Stomach (tissue), 9 donors: ENCODE data around the gene ACCS. TPM values are rescaled to one million over a fixed set of nuclear protein-coding genes. Genes with fewer than 3 reads are reported as not detected.

ENCODE experiments used
- DNase-seq, 2 donors: peaks; one replicate each; pipeline versions ENCODE4 v3.0.0 to v3.0.0-alpha.2; 2013 to 2019
- H3K27ac ChIP-seq, 5 donors: fragments of 200-600 bp in 4 of 5; sonication (generic) in 4 of 5; one replicate each; pipeline ENCODE4 v1.5.1; 2013 to 2019; ENCODE audit warnings: mild to moderate bottlenecking in 1 of 5, moderate library complexity in 1 of 5
- H3K27me3 ChIP-seq, 3 donors: fragments of 200-600 bp; sonication (generic); one replicate each; pipeline ENCODE4 v1.5.1; 2017 to 2019; ENCODE audit warnings: mixed run types in 1 of 3
- H3K36me3 ChIP-seq, 4 donors: fragments of 200-600 bp; sonication (generic); 1 replicate in 3 of 4; 2 replicates in 1 of 4; pipeline ENCODE4 v1.5.1; 2016 to 2019
- H3K4me1 ChIP-seq, 4 donors: fragments of 200-600 bp; sonication (generic); one replicate each; pipeline ENCODE4 v1.5.1; 2016 to 2019
- H3K4me3 ChIP-seq, 4 donors: fragments of 200-600 bp; sonication (generic) in 3 of 4; one replicate each; pipeline ENCODE4 v1.5.1; 2016 to 2019; ENCODE audit warnings: mild to moderate bottlenecking in 1 of 4
- H3K9me3 ChIP-seq, 4 donors: fragments of 200-600 bp; sonication (generic); one replicate each; pipeline ENCODE4 v1.5.1; 2016 to 2019
- CTCF ChIP-seq, 7 experiments: fragments of 450-650 bp in 4 of 7; fragments of 200-600 bp in 3 of 7; sonication (generic) in 3 of 7; IDR thresholded peaks; one replicate each; pipeline ENCODE4 v1.5.1; 2016 to 2019; ENCODE audit warnings: antibody characterized with exemption in 7 of 7, control low read depth in 2 of 7, mild to moderate bottlenecking in 1 of 7
- EP300 ChIP-seq: sonication (generic); formaldehyde crosslinking; IDR thresholded peaks from one replicate; pipeline ENCODE4 v1.6.1; 2017; ENCODE audit warnings: antibody characterized with exemption
- POLR2A ChIP-seq, 4 donors: fragments of 450-650 bp; IDR thresholded peaks; one replicate each; pipeline ENCODE4 v1.6.1; 2016; ENCODE audit warnings: antibody characterized with exemption in 4 of 4, control low read depth in 2 of 4, mild to moderate bottlenecking in 1 of 4, moderate library complexity in 1 of 4
- POLR2AphosphoS5 ChIP-seq, 3 donors: sonication (generic); formaldehyde crosslinking; IDR thresholded peaks; one replicate each; pipeline ENCODE4 v1.6.1; 2016; ENCODE audit warnings: antibody characterized with exemption in 3 of 3
- WGBS, 5 donors: extraction: QIAGEN DNeasy Blood & Tissue Kit in 3 of 5; methylation state at CpG; one replicate each; pipeline versions ENCODE4 v1.1.5 to v1.1.7; 2013 to 2018; 5-methylcytosine and 5-hydroxymethylcytosine counted together
- intact Hi-C: fragments of 100-400 bp; cut with DNase I; formaldehyde crosslinking; loops from one replicate; pipeline ENCODE4 v1.15.1; 2023; ENCODE audit warnings: low total_unique reads
- polyA plus RNA-seq, 3 donors: library from polyadenylated mRNA; stranded (reverse); fragments of 200-250 nt; gene quantifications; one replicate each; pipeline ENCODE4 v1.2.3, GENCODE V29; 2013
- total RNA-seq, 5 donors: library from RNA; depleted of rRNA; stranded (reverse); fragments of >200 nt; gene quantifications; one replicate each; pipeline versions ENCODE4 v1.1.0 to v1.2.3, GENCODE V29; 2014 to 2016
- donor health status: healthy with polysubstance abuse.
- donor health status: Bipolar disorder and iron deficiency.
- donor health status: healthy.

Gene ACCS
- total and polyA plus RNA-seq, 8 donors: 14.7 to 71.1 (median 28.0) TPM

- Histone ChIP-seq H3K27me3 (no peaks in the 10 kb centered on the region), H3K4me3 (no peak overlapping the region), H3K9me3 (no peaks in the 10 kb centered on the region), H3K4me1 (peaks cover 0 to 5% (median 0%) of the 10 kb centered on the region in 4 donors), H3K36me3 (peaks cover 0 to 48% (median 44%) of the 10 kb centered on the region in 4 donors), H3K27ac (no peak overlapping the region)
- no peak for DNase-seq
- no peak for TF ChIP-seq EP300
- no peak for TF ChIP-seq POLR2AphosphoS5 (IDR thresholded peaks at IDR 0.05)
- no peak for TF ChIP-seq CTCF (IDR thresholded peaks at IDR 0.05)
- TF ChIP-seq POLR2A (IDR thresholded peaks at IDR 0.05): no peak
- intact Hi-C loops: no loop called here
- WGBS, 5 donors: 91 to 98% (median 96%) methylated on average over 1 of the region's 1 CpG
Observed at GRCh38 chr11:44085330-44085729, 19.3 kb downstream of the ACCS start.

GRCh38 chr11:44088377-44088776 is 22.3 kb downstream of the ACCS start:
- TF ChIP-seq EP300: no peak
- no peak for TF ChIP-seq CTCF (IDR thresholded peaks at IDR 0.05)
- TF ChIP-seq POLR2AphosphoS5 (IDR thresholded peaks at IDR 0.05): no peak
- no peak for TF ChIP-seq POLR2A (IDR thresholded peaks at IDR 0.05)
- Histone ChIP-seq H3K27ac (no peak overlapping the region), H3K36me3 (peaks cover 0 to 18% (median 16%) of the 10 kb centered on the region in 4 donors), H3K9me3 (no peaks in the 10 kb centered on the region), H3K4me3 (no peak overlapping the region), H3K27me3 (no peaks in the 10 kb centered on the region), H3K4me1 (peaks cover 0 to 5% (median 0%) of the 10 kb centered on the region in 4 donors)
- intact Hi-C loops: no loop called here
- no peak for DNase-seq
- WGBS, 5 donors: 82 to 96% (median 89%) methylated on average over 4 of the region's 4 CpGs

DNA sequence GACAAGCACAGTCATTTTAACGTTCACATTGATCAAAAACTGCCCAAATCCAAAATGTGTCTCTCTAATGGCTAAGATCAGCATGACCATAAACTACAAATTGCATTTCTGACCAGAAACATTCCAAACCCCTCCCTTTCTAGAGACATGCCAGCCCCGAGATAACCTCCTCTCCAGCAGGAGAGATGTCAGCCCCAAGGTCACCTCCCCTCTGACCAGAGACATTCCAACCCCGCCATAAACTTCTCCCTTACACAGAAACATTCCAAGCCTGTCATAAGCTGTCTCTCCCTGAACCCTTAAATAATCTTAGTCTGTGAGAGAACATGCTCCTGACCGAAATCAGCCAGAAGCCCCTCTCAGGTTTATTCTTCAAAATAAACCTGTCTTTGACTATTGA is 22.8 kb downstream of the ACCS start:
- Histone ChIP-seq H3K9me3 (no peaks in the 10 kb centered on the region), H3K27me3 (no peaks in the 10 kb centered on the region), H3K4me1 (peaks cover 0 to 1% (median 0%) of the 10 kb centered on the region in 4 donors), H3K4me3 (no peak overlapping the region), H3K36me3 (peaks cover 0 to 13% (median 11%) of the 10 kb centered on the region in 4 donors), H3K27ac (no peak overlapping the region)
- TF ChIP-seq POLR2A (IDR thresholded peaks at IDR 0.05): no peak
- TF ChIP-seq CTCF (IDR thresholded peaks at IDR 0.05): no peak
- no peak for TF ChIP-seq EP300
- TF ChIP-seq POLR2AphosphoS5 (IDR thresholded peaks at IDR 0.05): no peak
- intact Hi-C loops: no loop called here
- DNase-seq: no peak
- WGBS, 5 donors: 88 to 98% (median 93%) methylated on average over 4 of the region's 4 CpGs

DNA sequence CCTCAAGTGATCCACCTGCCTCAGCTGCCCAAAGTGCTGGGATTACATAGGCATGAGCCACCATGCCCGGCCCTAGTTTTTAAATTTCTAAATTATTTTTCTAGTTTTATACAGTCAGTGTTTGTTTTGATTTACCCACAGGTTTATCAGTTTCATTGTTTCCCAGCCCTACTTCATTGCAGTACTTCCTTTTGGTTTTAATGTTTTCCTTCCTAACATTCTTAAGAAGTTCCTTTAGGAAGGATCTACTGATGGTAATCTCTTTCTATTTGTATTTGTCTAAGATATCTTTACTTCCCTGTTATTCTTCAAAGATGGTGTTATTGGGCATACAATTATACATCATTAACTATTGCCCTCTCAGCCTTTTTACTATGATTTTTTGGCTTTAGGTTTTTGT is 24.5 kb downstream of the ACCS start:
- WGBS, 5 donors: 68 to 92% (median 83%) methylated on average over 1 of the region's 1 CpG
- H3K27ac ChIP-seq: no peak overlapping the region
- no peak overlapping the region for H3K4me3 ChIP-seq
- H3K9me3 ChIP-seq: no peaks in the 10 kb centered on the region
- no peak for TF ChIP-seq EP300
- no peak for TF ChIP-seq CTCF (IDR thresholded peaks at IDR 0.05)
- TF ChIP-seq POLR2AphosphoS5 (IDR thresholded peaks at IDR 0.05): no peak
- TF ChIP-seq POLR2A (IDR thresholded peaks at IDR 0.05): no peak
- intact Hi-C loops: no loop called here
- no peak for DNase-seq
- no peaks in the 10 kb centered on the region for H3K27me3 ChIP-seq
- H3K36me3 ChIP-seq: peaks cover 0 to 8% (median 6%) of the 10 kb centered on the region in 4 donors
- H3K4me1 ChIP-seq: peaks cover 0 to 14% (median 10%) of the 10 kb centered on the region in 4 donors
